ENCODE measurements around the gene MEI1. TPM values are rescaled to one million over a fixed set of nuclear protein-coding genes. Genes with fewer than 3 reads are reported as not detected.
A peak's percentile ranks its signal among the peaks of the same experiment; 100 is the strongest.

Gene MEI1
- total RNA-seq, 1 donor from 2014 or later = 2.3 TPM

- DNase-seq (no peak), ATAC-seq (no peak)
- Histone ChIP-seq H3K36me3 (no peaks in the 10 kb centered on the region), H3K27ac (no peak overlapping the region), H3K9me3 (no peaks in the 10 kb centered on the region), H3K27me3 (no peaks in the 10 kb centered on the region), H3K4me1 (peaks cover 9% of the 10 kb centered on the region), H3K4me3 (no peak overlapping the region)
- intact Hi-C loops (cut with DNase I) = loop anchor here (10.0 kb wide), 1 partner anchor 123 kb away; the partner anchor contains the start of gene CENPM
- TF ChIP-seq CTCF (IDR thresholded peaks at IDR 0.05) = no peak
These were observed 122.4 kb downstream of the MEI1 start for GRCh38 chr22:41821471-41822316.

- intact Hi-C loops (cut with DNase I) = loop anchor here (10.0 kb wide), 1 partner anchor 122 kb away; the partner anchor contains the start of gene CENPM
- ATAC-seq (peak; percentile 56), DNase-seq (no peak)
- peak; percentile 57 for TF ChIP-seq CTCF (IDR thresholded peaks at IDR 0.05)
- H3K36me3 ChIP-seq = no peaks in the 10 kb centered on the region
- no peaks in the 10 kb centered on the region for H3K27me3 ChIP-seq
- H3K4me1 ChIP-seq = peaks cover 13% of the 10 kb centered on the region
- no peak overlapping the region for H3K4me3 ChIP-seq
- H3K9me3 ChIP-seq = no peaks in the 10 kb centered on the region
- no peak overlapping the region for H3K27ac ChIP-seq
These were observed 123.2 kb downstream of the MEI1 start for GRCh38 chr22:41822317-41823057.

GRCh38 chr22:41823797-41824196, 124.5 kb downstream of the MEI1 start:
- Histone ChIP-seq H3K4me3 (no peak overlapping the region), H3K27me3 (no peaks in the 10 kb centered on the region), H3K4me1 (peaks cover 13% of the 10 kb centered on the region), H3K9me3 (no peaks in the 10 kb centered on the region), H3K36me3 (no peaks in the 10 kb centered on the region), H3K27ac (no peak overlapping the region)
- intact Hi-C loops (cut with DNase I) = loop anchor here (10.0 kb wide), 1 partner anchor 121 kb away; the partner anchor contains the start of gene CENPM
- ATAC-seq (no peak), DNase-seq (no peak)
- TF ChIP-seq CTCF (IDR thresholded peaks at IDR 0.05) = no peak

GRCh38 chr22:41825376-41825775, 126.1 kb downstream of the MEI1 start:
- H3K27me3 ChIP-seq = no peaks in the 10 kb centered on the region
- ATAC-seq (no peak), DNase-seq (no peak)
- intact Hi-C loops (cut with DNase I) = loop anchor here (10.0 kb wide), 1 partner anchor 119 kb away; the partner anchor contains the start of gene CENPM
- H3K4me1 ChIP-seq = peaks cover 13% of the 10 kb centered on the region
- no peaks in the 10 kb centered on the region for H3K36me3 ChIP-seq
- peak overlapping the region; percentile 63 for H3K27ac ChIP-seq
- H3K4me3 ChIP-seq = no peak overlapping the region
- no peaks in the 10 kb centered on the region for H3K9me3 ChIP-seq
- TF ChIP-seq CTCF (IDR thresholded peaks at IDR 0.05) = no peak

- Histone ChIP-seq H3K27me3 (no peaks in the 10 kb centered on the region), H3K4me3 (no peak overlapping the region), H3K9me3 (no peaks in the 10 kb centered on the region), H3K27ac (peak overlapping the region; percentile 63), H3K36me3 (no peaks in the 10 kb centered on the region), H3K4me1 (peaks cover 13% of the 10 kb centered on the region)
- ATAC-seq = no peak
- intact Hi-C loops (cut with DNase I) = loop anchor here (10.0 kb wide), 1 partner anchor 119 kb away; the partner anchor contains the start of gene CENPM
- TF ChIP-seq CTCF (IDR thresholded peaks at IDR 0.05) = no peak
- no peak for DNase-seq
These were observed 126.7 kb downstream of the MEI1 start for GRCh38 chr22:41826021-41826420.

All from upper lobe of right lung (tissue), 1 donor.